CD4-positive, alpha-beta T cell treated with Interferon alpha-2 for 1 hour (primary cell): Measurements from ENCODE around the gene PTPRK.
A peak's percentile ranks its signal among the peaks of the same experiment; 100 is the strongest.

Experiments used
- DNase-seq, 2 donors: peaks; one replicate each; pipeline ENCODE4 v3.0.0-alpha.2; 2020 to 2022

Gene PTPRK

DNA sequence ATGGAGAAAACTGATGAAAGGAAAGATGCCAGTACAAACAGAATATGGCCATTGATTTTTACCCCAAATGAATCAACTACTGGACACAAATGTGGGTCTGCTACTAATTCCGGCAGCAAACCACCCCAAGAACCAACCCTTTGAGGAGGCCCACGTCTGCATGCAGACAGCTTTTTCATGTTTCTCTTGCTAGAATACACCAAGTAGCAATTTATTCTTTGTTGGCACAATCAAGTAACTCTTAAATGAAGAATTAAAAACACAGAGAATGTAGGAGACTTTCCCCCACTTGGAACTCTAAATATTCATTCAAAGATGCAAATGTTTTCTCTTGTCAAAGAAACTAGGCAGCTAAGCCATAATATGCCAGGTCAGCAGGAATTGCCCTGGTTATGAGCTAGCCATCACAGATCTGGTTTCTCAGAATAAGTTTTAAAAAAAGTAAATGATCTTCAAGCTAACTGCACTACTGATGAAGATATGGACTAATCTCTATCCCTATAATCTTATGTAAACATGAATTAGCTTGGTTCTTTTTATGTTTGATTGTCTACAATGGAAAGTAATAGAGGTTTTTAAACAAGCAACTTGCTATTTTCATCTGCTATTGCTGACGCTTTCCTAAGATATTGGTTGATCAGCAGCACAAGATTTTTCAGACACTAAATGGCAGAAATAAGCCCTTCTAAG lies 456.4 kb downstream of the PTPRK start:
- DNase-seq, result no peak

DNA sequence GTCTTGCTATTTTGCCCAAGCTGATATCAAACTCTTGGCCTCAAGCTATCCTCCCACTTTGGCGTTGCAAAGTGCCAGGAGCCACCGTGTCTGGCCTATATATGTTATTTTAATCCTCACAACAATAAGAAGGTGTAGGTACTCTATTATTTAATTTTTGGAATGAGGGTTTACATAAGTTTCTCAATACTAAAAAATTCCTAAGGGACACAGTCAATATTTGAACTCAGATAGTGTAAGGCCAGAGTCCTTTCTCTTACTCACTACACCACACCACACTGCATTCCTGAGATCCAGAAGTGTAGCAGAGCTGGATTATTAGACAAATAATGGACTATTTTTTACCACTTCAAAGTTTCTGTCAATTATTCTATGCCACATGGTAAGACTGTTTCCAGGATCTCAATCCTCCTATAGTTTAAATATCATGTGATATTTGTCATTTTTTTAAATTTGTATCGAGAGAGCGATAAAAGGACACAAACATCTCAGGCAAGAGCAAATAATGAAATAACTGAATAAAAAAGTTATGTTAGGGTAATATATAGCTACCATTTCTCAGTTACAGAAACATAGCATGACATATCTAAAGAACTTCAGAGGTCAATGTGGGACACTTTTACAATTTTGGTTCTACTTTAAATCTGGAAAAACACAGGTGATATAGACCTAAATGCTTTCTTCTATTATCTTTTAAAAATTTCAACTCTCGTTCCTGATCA lies 457.4 kb downstream of the PTPRK start:
- no peak for DNase-seq

DNA sequence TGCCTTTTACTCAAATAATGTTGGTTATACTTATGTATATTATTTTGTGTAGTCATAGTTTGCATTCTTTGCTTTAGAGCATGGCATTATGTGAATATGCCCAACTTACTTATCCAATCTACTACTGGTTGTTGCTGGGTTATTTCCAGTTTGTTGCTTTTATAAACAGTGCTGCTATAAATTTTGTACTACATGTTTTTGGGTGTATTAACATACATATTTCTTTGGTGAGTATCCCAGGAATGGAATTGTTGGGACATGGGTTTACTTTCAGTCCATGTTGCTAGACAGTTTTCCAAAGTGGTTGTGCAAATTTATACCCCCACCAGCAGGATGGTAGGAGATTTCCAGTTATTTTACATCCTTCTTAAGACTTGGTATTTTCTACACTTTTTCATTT lies 462.5 kb downstream of the PTPRK start:
- no peak for DNase-seq

DNA sequence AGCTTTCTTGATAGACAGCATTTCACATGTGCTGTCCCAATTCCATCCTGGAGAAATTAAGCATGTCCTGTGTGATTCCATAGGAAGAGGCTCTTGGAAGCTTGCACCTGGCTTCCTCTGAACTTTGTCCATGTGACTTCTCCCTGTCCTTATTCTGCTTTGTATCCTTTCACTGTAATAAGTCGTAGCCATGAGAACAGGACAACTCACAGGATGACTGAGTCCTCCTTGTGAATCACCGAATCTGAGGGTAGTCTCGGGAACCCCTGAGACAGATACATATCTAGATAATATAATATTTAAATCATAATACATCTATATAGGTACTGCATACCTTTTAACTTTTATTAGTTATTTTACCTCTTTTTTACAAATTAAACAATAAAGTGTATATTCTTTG lies 462.9 kb downstream of the PTPRK start:
- DNase-seq, result no peak

DNA sequence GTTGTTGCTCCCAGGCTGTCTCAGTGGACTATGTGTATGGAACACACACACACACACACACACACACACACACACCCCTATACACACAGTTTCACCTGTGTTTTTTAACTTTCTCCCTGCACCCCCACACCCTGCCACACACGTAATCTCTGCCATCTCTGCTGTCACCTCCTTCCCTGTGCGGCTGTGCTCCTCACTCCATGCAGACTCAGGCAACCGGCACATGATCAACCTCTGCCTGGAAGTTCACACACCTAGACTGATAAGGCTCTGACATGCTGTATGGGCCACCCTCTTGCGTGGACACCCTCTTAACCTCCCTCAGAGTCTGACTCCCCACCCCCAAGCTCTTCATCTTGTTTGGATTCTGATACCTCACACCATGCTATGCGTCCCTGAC lies 467.3 kb downstream of the PTPRK start:
- no peak for DNase-seq

DNA sequence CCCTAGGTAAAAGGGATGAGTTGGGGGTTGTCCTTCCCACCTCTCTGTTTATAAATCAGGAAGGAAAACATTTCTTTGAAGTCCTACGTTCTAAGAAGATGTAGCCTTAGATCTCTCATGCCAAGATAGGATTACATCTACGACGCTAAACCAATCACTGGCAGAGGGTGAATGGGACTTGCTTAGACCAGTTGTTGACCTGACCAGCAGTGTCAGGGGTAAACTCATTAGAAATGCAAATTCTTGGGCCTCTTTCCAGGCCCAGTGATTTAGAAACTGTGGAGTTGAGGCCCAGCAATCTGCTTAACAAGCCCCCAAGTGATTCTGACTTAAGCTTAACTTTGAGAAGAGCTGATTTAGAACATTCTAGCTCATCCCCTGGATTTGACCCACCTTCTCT lies 472.4 kb downstream of the PTPRK start:
- no peak for DNase-seq

DNA sequence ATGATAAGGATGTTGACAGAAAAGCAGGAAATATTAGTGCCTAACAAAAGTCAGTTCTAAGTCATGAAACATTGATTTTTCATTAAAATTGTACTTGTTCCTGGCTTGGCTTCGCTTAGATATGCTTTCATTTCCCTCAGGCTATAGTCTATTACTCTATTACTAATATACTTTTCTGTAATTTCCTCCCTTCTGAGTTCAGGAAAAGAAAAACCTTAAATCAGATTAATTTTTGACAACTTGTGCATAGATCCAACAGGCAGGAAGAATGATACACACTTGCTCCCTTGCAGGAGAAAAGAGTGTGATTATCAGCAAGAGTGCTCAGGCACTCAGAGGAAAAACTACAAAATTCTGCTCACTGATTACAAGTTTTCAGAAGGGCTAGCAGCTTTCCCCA lies 474.4 kb downstream of the PTPRK start:
- DNase-seq, result no peak

DNA sequence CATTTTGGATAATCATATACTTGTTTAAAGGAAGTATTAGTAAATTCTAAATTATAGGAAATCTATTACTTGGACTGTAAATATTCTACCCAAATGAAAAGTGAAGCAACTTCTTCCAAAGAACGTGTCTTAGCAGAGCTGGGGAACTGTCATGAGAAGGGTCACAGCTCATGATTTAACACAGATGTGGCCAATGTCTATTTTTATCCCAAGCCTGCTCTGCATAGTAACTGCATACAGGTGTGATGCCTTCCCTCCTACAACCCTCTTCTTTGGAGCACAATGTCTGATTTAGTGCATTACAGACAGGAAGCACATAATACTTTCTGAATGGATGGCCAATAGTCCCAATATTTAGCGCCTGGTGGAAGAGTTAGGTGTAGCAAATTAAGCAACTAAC lies 480.9 kb downstream of the PTPRK start:
- DNase-seq, result no peak

DNA sequence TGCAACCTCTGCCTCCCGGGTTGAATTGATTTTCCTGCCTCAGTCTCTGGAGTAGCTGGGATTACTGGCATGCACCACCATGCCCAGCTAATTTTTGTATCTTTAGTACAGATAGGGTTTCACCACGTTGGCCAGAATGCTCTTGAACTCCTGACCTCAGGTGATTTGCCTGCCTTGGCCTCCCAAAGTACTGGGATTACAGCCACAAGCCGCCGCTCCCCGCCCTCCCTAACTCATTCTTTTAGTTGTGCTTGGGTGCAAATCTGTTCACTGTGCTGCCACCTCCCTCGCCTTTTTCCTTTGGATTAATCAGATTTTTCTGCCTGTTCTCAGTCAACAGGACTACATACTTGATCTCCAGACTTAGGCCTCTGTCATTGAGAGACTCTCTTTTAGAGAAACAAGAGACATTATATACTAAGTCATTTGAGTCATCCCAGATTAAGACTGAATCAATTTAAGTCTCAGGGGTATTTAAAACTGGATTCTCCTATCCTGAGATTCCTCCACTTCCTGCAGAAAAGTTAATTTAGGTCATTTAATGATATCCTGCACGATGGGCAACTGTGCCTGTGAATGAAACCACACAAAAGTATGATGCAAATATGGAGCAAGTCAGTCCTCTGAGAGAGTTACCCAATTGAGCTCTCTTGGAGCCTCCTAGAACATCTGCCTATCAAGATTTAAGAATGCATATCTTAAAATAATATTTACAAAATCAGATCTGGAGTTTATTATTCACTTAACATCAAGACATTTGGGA lies 483.4 kb downstream of the PTPRK start:
- no peak for DNase-seq

DNA sequence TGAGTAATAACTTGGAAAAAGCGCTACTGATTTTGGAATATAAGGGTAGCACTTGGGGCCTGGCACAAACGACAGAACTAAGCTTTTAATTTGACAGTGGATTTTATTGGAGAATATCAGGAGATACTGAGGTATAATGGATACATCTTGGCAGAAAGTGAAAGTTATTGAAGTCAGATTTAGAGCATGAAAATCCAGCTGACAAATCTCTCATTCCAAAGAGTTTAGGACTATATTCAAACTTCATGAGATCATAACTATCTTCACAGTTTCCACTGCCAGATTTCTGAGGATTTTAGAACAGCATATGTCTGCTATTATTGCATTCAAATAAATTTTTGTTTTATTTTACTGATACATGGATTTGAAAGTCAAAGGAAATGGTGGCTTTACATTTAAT lies 487.2 kb downstream of the PTPRK start:
- DNase-seq, result no peak

DNA sequence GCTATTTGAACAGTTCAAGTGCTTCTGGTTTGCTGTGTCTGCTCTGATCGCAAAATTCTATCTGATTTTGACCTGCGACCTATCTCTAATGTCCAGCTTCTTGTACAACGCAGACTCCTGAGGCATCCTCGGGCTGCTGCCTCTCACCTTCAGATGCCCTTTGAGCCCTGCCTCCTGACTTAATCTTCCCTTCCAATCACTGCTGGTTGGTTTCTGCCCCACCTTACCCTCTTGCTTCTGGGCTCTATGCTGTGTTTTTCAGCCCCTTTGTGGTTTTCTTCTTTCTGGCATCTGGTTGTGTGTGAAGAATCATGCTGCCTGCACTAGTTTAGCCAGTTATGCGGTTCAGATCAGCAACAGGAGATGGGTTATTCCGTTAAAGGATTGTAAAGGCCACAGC lies 488.4 kb downstream of the PTPRK start:
- DNase-seq, result no peak

DNA sequence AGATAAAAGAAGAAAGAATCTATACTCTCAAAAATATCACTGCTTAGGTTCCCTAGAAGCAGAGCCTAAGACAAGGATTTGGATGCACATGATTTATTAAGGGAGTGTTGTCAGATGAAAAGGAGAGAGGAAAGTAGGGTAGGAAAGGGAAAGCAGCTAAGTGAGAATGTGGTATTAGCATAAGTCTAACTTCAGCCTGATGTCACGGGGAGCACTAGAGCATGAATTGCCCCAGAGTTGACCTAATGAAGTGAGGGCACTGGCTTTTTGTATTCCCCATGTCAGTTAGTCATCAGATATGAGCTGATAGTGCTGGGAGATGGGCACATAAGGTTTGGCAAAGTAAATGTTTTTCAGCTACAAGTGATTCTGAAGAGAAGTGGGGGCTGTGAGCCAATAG lies 490.6 kb downstream of the PTPRK start:
- no peak for DNase-seq

DNA sequence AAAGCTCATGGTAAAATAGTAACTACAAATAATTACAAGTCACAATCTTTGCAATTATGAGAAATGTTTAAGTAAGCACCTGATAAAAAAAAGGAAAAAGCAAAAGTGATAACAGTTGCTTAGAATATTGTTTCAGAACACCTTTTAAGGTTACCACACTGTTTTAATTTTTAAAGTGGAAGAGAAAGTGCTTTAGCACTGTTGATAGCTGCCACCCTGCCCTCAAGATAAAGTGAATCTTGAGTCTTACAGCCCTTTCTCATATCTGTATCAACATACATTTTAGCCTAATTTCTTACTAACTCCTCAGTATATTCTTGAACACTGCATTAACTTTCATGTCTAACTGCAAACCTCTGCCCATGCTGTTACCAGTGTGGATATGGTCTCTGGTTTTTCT lies 492.2 kb downstream of the PTPRK start:
- DNase-seq, result no peak

DNA sequence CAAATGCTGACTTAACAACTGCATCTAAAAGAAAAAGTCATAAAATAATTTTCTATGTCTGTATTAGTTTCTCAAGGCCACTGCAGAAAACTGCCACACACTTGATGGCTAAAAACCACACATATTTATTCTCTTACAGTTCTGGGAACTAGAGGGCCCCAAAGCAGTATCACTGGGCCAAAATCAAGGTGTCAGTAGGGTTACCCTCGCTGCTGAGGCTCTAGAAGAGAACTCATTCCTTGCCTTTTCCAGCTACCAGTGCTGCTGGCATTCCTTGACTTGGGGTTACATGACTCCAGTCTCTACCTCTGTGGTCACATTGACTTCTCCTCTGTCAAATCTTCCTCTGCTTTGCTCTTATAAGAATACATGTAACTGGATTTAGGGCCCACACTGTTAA lies 494.9 kb downstream of the PTPRK start:
- DNase-seq, result no peak

DNA sequence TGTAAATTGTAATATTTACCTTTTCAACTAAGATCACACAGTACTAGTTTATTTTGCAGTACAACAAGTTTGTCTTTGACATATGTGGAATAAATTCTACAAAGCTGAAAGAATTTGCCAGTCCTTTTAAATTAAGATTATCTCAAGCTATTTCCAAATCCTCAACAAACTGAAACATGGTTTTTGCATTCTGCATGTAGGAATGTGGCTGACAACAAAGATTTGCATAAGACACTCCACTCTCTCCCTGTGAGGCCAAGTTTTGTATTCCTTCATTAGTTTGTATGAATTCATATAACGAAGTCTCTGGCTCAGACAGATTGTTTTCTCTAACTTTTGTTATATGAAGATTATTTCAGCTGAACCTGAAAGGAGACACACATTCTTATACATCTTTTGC lies 495.4 kb downstream of the PTPRK start:
- no peak for DNase-seq

DNA sequence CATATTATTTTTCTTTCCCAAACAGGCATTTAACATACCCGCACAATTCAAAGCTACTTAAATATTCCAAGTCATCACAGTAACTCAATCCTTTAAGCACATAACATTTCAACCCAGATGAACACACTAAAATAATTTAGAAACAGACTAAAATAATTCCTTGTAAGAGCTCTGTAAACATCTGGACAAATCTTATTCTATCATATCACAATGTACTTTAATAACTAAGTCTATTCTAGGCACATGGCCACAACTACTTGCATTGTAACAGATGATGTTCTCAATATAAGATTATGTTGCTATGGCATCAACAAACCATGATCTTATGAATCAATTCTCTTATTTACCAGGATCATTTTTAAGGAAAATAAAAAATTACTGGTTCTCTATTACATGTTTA lies 496.4 kb downstream of the PTPRK start:
- no peak for DNase-seq

DNA sequence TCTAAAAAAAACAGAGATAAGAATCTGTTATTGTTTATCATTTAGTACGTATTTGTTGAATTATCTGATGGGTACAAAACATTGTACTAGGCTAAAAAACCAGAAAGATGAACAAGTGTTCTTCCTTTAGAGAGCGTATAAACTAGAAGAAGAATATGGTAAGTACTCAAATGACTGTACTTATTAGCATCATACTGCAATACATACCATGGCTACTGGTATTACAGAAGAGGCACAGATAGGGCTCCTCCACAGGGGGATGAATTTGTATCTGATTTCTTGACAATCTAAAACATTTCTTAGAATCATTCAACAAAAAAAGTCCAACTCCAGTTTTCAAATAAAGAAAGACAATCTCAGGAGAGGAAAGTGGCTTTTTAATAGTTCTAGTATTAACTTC lies 501.6 kb downstream of the PTPRK start:
- no peak for DNase-seq

DNA sequence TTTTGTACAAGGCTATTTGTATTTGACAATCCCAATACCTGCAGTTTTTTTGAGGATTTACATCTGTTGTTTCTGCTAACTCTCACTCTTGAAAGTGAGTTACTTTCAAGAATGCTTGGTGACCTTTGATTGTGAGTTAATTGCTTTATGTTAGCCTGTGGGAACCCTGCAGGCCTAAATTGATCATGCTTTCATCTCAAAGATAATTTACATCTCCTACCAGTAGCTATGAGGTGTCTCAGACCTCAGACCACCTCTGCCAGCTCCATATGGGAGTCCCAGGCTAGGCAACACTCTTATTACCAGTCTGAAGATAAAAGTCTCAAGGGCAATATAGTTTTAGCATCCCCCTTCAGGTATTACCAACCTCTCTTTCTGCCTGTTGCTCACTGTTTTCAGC lies 503.1 kb downstream of the PTPRK start:
- DNase-seq, result peak in 1 of 2 donors; percentile 9

DNA sequence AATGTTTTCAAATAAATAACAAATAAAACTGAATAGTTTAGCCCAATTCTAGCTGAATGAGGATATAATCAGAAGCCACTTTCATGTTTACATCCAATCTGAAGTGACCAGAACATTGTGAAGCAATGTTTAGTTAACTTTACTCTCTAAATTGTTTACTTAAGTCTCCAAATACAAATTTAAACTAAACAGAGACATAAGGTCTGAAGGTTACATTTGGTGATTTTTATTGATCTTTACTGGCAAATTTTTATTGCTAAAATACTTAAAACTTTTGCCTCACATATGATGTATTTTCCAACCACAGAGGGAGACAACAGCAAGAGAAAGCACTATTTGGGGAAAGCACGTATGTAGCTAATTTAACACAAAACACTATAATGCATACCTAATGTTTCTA lies 512.7 kb downstream of the PTPRK start:
- no peak for DNase-seq

DNA sequence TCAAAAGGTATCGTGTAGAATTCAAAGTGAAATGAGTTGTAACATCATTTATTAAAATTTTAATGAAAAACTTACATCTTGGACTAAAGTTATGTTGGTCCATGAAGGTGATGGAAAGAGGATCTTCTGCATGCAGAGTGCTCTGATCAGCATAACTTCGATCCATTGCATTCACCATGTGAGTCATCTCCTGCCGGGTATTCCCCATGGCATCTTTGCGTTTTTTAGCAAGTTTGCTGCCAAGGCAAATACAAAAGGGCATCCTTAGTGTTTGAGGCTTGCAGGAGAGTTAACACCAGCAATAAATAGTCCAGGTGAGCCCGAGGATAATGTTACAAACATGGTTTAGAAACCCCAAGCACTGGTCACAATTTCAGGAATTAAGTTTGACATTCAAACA lies 515.4 kb downstream of the PTPRK start:
- DNase-seq, result no peak

DNA sequence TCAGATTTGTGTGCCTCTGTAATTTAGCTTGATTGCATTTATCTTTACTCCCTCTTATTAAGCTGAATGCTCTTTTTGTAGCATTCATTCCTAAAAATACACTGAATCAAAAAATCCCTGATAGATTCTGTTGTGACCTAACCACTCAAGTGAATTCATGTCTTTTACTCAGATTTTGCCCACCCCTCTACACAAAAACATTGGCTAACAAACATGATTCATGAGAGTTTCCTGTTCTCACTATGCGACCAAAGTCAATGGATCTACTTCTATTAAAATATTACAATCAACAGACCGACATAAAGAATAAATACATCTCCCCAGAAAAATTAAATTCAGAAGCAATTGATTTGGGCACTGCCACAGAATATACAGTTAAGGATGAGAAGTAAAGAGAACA lies 520.0 kb downstream of the PTPRK start:
- DNase-seq, result no peak

DNA sequence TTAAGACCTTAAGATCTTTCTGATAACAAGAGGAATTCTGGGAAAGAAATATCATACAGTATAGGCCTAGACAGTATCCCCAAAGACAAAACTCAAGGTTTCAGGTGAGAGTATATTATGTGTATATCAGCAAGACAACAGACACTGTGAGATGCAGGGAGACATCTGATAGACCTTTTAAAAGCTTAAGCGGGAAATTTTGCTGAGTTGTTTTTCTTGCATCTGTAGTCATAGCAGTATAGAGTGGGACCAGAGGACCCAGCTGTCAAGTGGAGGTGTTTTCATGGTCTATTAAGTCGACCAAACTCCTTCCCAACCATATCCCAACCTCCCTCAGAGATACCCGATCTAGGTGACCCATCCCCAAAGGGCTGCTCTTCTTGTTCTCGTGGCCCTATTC lies 521.4 kb downstream of the PTPRK start:
- DNase-seq, result no peak

DNA sequence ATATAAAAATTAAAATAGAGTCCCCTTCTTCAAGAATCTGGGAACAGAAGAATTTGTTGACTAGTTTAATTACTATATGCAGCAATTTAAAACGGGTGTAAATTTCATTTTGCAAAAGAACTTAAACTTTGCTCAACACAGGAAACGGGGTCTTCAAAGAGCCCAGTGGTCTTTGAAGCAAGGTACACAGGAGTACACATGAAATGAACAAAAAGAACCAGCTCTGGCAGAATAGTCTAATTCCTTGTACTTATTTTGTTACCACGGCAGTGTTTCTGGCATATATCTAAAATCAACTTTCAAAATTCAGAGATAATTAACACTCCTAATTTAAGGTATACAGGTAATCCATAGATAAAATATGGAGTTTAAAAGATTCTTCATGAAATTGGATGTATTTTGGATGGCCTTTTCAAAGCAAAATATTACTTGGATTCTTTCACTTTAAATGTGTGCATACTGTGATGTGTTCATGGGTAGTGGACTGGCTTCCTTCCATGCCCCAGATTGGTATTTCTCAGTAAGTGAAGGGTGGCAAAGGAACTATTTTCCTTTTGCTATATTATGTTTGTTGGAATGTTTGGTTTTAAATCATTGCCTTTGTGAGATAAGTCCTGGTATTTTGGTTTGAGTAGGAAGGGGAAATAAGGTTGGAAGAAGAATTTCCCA lies 522.8 kb downstream of the PTPRK start:
- no peak for DNase-seq

DNA sequence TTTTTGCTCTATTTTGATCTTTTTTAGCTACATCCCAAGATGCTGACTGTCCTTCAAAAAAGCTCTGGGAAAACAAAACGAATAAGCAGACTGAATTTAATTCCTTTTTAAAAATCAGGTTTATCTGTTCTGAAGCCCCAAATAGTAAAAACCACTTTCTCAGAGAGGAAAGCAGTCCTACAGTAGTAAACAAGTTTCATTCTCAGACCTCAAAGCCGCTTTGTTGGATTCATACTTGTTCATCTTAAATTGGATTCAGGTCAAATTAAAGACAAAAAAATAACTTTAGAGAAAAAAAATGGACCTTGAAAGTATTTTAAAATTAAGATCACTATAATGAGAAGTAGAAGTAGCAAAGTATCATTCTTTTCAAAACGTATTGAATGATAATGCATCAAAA lies 523.5 kb downstream of the PTPRK start:
- no peak for DNase-seq
